Keratinocyte (primary cell): ENCODE results near the gene MAP3K1. TPM values are rescaled to one million over a fixed set of nuclear protein-coding genes. Genes with fewer than 3 reads are reported as not detected.

Experiments used
- DNase-seq: peaks from one replicate; pipeline ENCODE4 v3.0.0-alpha.2; 2011; ENCODE audit warnings: low read depth, missing footprints, low spot score
- FAIRE-seq: peaks from 2 replicates; lab custom pipeline; 2011; peaks lifted over from hg19 to GRCh38; lab: Jason Lieb, UNC
- H2AFZ ChIP-seq: 2 replicates; pipeline ENCODE4 v1.6.0; 2012; ENCODE audit warnings: low read length, control low read depth, inconsistent platforms; ENCODE audit not compliant: control insufficient read depth
- H3K27ac ChIP-seq: 2 replicates; pipeline ENCODE4 v1.5.1; 2011; ENCODE audit warnings: low read length; ENCODE audit not compliant: control insufficient read depth, insufficient read depth
- H3K27me3 ChIP-seq: 3 replicates; pipeline ENCODE4 v1.6.0; 2011; ENCODE audit warnings: low read length; ENCODE audit not compliant: control insufficient read depth, insufficient read depth; ENCODE audit errors: extremely low read depth
- H3K36me3 ChIP-seq, 2 experiments: 2 replicates in 1 of 2; 3 replicates in 1 of 2; pipeline ENCODE4 v1.5.1; 2011; ENCODE audit warnings: low read length in 2 of 2, mild to moderate bottlenecking in 1 of 2; ENCODE audit not compliant: control insufficient read depth in 2 of 2, insufficient read depth in 2 of 2; ENCODE audit errors: extremely low read depth in 1 of 2
- H3K4me1 ChIP-seq: 3 replicates; pipeline ENCODE4 v1.5.1; 2011; ENCODE audit warnings: low read length; ENCODE audit not compliant: control insufficient read depth, insufficient read depth; ENCODE audit errors: extremely low read depth
- H3K4me2 ChIP-seq: 3 replicates; pipeline ENCODE4 v1.6.0; 2011; ENCODE audit warnings: low read depth, low read length; ENCODE audit not compliant: control insufficient read depth, insufficient read depth; ENCODE audit errors: extremely low read depth
- H3K4me3 ChIP-seq, 3 experiments: fragments of 200-600 bp in 1 of 3; sonication (generic) in 1 of 3; 2 replicates in 2 of 3; 3 replicates in 1 of 3; pipeline ENCODE4 v1.5.1; 2011 to 2016; ENCODE audit warnings: low read length in 3 of 3, mild to moderate bottlenecking in 3 of 3, control low read depth in 2 of 3, inconsistent platforms in 1 of 3, low read depth in 1 of 3, mixed read lengths in 1 of 3, mixed run types in 1 of 3, moderate library complexity in 1 of 3; ENCODE audit not compliant: control insufficient read depth in 2 of 3, insufficient read depth in 2 of 3; ENCODE audit errors: extremely low read depth in 1 of 3
- H3K79me2 ChIP-seq: 2 replicates; pipeline ENCODE4 v1.6.0; 2012; ENCODE audit warnings: low read length; ENCODE audit not compliant: control insufficient read depth, insufficient read depth
- H3K9ac ChIP-seq: 3 replicates; pipeline ENCODE4 v1.6.0; 2011; ENCODE audit warnings: low read length; ENCODE audit not compliant: control insufficient read depth, insufficient read depth; ENCODE audit errors: extremely low read depth
- H3K9me1 ChIP-seq: 3 replicates; pipeline ENCODE4 v1.6.0; 2011; ENCODE audit warnings: low read length; ENCODE audit not compliant: control insufficient read depth, insufficient read depth; ENCODE audit errors: extremely low read depth
- H3K9me3 ChIP-seq: 2 replicates; pipeline ENCODE4 v1.5.1; 2012; ENCODE audit warnings: low read depth, low read length; ENCODE audit not compliant: control insufficient read depth
- H4K20me1 ChIP-seq: 3 replicates; pipeline ENCODE4 v1.6.0; 2011; ENCODE audit warnings: low read length; ENCODE audit not compliant: control insufficient read depth, insufficient read depth; ENCODE audit errors: extremely low read depth
- EZH2 ChIP-seq: IDR thresholded peaks from one replicate; pipeline ENCODE4 v1.6.1; 2012; ENCODE audit warnings: inconsistent platforms, mild to moderate bottlenecking, low read length, moderate library complexity
- dilution Hi-C: fragments of 300-500 bp; cut with MboI; formaldehyde crosslinking; loops from one replicate; pipeline ENCODE4 v1.7.0; 2020; ENCODE audit warnings: low sequenced_read_pairs; ENCODE audit not compliant: extremely low pct_ligation_motif_present
- polyA plus RNA-seq, 5 experiments: library from polyadenylated mRNA; depleted of rRNA in 3 of 5; stranded (reverse) in 3 of 5; stranded (forward) in 1 of 5; unstranded in 1 of 5; fragments of >200 nt; gene quantifications; 1 replicate in 1 of 5; 2 replicates in 3 of 5; 3 replicates in 1 of 5; pipeline versions ENCODE4 v1.2.1 to v1.2.3, GENCODE V29; 2011 to 2012; ENCODE audit warnings: missing spikeins in 2 of 5, low read depth in 1 of 5, low replicate concordance in 1 of 5
- TF ChIP-seq, protein P1 (sequence below), 3 experiments: IDR thresholded peaks in 1 of 3; conservative IDR thresholded peaks in 1 of 3; optimal IDR thresholded peaks in 1 of 3; 2 replicates in 2 of 3; 3 replicates in 1 of 3; pipeline versions ENCODE3 to v1.5.1; 2011; ENCODE audit warnings: low read length in 3 of 3, mild to moderate bottlenecking in 3 of 3, moderate library complexity in 2 of 3, control low read depth in 1 of 3, inconsistent platforms in 1 of 3; ENCODE audit not compliant: insufficient read depth in 2 of 3; ENCODE audit errors: extremely low read depth in 1 of 3

The MAP3K1 gene
- polyA plus RNA-seq, 1 donor (not counting 4 experiments of a cell fraction or from before 2014, with no cell fraction given): 8.0 TPM

DNA sequence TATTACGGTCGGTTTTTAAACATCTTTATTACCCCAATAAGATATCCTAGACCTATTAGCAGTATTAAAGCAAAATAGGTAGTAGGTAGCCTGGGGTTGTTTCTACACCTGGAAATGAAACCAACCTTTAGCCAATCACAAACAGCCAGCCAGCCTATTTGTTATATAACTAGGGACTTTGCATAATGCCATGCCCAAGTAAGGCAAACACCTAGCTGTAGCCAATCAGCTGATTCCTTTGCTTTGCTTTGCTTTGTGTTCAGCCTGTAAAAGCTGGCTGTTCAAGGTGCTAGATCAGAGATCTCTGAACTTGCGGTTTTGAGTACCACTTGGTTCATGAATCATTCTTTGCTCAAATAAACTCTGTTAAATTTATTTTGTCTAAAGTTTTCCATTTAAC is 47.6 kb downstream of the MAP3K1 start:
- no peak for DNase-seq
- H3K9ac ChIP-seq: no peak overlapping the region
- no peaks in the 10 kb centered on the region for H3K27me3 ChIP-seq
- H3K4me1 ChIP-seq: no peaks in the 10 kb centered on the region
- H2AFZ ChIP-seq: no peak overlapping the region
- H3K79me2 ChIP-seq: no peaks in the 10 kb centered on the region
- no peak overlapping the region for H3K4me2 ChIP-seq
- dilution Hi-C loops: no loop called here
- no peaks in the 10 kb centered on the region for H4K20me1 ChIP-seq
- H3K36me3 ChIP-seq: peaks cover 1 to 5% of the 10 kb centered on the region in 2 experiments
- no peaks in the 10 kb centered on the region for H3K9me3 ChIP-seq
- no peak for FAIRE-seq
- no peak for TF ChIP-seq EZH2
- TF ChIP-seq, protein P1, sequence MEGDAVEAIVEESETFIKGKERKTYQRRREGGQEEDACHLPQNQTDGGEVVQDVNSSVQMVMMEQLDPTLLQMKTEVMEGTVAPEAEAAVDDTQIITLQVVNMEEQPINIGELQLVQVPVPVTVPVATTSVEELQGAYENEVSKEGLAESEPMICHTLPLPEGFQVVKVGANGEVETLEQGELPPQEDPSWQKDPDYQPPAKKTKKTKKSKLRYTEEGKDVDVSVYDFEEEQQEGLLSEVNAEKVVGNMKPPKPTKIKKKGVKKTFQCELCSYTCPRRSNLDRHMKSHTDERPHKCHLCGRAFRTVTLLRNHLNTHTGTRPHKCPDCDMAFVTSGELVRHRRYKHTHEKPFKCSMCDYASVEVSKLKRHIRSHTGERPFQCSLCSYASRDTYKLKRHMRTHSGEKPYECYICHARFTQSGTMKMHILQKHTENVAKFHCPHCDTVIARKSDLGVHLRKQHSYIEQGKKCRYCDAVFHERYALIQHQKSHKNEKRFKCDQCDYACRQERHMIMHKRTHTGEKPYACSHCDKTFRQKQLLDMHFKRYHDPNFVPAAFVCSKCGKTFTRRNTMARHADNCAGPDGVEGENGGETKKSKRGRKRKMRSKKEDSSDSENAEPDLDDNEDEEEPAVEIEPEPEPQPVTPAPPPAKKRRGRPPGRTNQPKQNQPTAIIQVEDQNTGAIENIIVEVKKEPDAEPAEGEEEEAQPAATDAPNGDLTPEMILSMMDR (optimal IDR thresholded peaks at IDR 0.05 in 1 of 3, IDR thresholded peaks at IDR 0.05 in 1 of 3, conservative IDR thresholded peaks at IDR 0.05 in 1 of 3; ENCODE audit: extremely low read depth in 1 of 3, insufficient read depth in 2 of 3, low read length in 3 of 3): no peak
- H3K27ac ChIP-seq: no peak overlapping the region
- H3K4me3 ChIP-seq: no peak overlapping the region
- H3K9me1 ChIP-seq: no peaks in the 10 kb centered on the region

DNA sequence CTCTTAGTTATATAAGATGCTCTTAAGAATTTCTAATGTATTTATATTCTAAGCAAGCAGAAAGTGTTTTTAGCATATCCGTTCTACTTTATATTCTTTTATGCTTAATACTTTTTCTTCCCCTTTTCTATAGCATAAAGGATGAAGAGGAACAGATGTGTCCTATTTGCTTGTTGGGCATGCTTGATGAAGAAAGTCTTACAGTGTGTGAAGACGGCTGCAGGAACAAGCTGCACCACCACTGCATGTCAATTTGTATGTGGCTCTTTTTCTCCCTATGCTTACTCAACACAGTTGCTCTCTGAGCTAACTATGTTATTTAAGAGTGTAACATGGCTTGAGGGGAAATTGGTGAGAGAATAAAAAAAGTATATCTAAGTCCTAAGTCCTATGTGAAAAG is 56.4 kb downstream of the MAP3K1 start:
- no peaks in the 10 kb centered on the region for H3K79me2 ChIP-seq
- H3K36me3 ChIP-seq: peaks cover 6% of the 10 kb centered on the region in 2 experiments

More for the DNA sequence above, 56.4 kb downstream of the MAP3K1 start:
- Histone ChIP-seq H3K4me1 (peaks cover 4% of the 10 kb centered on the region), H3K9me1 (no peaks in the 10 kb centered on the region), H3K9me3 (no peaks in the 10 kb centered on the region), H4K20me1 (no peaks in the 10 kb centered on the region), H3K4me3 (no peak overlapping the region), H3K9ac (no peak overlapping the region), H2AFZ (no peak overlapping the region), H3K27me3 (no peaks in the 10 kb centered on the region), H3K4me2 (no peak overlapping the region), H3K27ac (no peak overlapping the region)
- no peak for DNase-seq
- FAIRE-seq: no peak
- dilution Hi-C loops: no loop called here
- TF ChIP-seq EZH2: no peak
- TF ChIP-seq, protein P1 (optimal IDR thresholded peaks at IDR 0.05 in 1 of 3, IDR thresholded peaks at IDR 0.05 in 1 of 3, conservative IDR thresholded peaks at IDR 0.05 in 1 of 3; ENCODE audit: extremely low read depth in 1 of 3, insufficient read depth in 2 of 3, low read length in 3 of 3): no peak
